Dedifferentiated amniotic fluid mesenchymal stem cell (primary cell): ENCODE data around the gene ABHD1.
A peak's percentile ranks its signal among the peaks of the same experiment; 100 is the strongest.

Source experiments
- DNase-seq: peaks from one replicate; pipeline ENCODE4 v3.0.0-alpha.2; 2016; ENCODE audit errors: extremely low spot score

ABHD1 gene

DNA sequence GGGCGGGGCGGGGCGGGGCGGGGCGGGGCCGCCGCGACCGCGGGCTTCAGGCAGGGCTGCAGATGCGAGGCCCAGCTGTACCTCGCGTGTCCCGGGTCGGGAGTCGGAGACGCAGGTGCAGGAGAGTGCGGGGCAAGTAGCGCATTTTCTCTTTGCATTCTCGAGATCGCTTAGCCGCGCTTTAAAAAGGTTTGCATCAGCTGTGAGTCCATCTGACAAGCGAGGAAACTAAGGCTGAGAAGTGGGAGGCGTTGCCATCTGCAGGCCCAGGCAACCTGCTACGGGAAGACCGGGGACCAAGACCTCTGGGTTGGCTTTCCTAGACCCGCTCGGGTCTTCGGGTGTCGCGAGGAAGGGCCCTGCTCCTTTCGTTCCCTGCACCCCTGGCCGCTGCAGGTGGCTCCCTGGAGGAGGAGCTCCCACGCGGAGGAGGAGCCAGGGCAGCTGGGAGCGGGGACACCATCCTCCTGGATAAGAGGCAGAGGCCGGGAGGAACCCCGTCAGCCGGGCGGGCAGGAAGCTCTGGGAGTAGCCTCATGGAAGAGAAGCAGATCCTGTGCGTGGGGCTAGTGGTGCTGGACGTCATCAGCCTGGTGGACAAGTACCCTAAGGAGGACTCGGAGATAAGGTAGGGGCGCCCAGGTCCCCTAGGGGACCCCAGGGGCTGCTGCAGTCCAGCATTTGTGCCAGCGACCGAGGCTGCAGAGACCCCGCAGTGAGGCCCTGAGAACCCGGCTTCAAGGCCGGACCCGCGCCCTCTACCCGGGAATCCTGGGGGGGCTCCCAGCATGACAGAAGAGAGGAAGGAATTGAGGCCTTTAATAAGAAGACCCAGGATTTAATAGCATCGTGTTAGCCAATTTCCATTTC lies 36.7 kb upstream of the ABHD1 start, which contains the start of gene KHK:
Gene KHK, plus strand, starts transcription at position 49 of the 870 bp plus-strand sequence. Its CDS starts 488 bp downstream, at position 537.
- no peak for DNase-seq

DNA sequence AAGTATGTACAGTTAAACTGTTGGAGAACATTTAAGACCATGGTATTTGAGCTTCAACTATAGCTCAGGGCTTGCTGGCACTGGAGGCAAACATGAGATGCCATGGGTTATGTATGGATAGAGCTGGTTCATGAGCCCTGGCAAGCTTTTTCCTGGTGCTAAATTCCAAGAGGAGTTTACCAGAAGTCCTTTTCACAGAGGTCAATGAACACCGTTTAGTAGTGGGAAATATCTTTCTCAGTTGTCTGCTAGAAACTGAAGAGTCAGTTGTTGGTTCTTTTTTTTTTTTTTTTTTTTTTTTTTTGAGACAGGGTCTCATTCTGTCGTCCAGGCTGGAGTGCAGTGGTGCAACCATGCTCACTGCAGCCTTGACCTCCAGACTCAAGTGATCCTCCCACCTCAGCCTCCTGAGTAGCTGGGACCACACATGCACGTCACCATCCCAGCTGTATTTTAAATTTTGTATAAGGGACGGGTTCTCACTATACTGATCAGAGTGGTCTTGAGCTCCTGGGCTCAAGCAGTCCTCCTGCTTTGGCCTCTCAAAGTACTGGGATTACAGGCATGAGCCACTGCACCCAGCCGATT lies 35.7 kb upstream of the ABHD1 start:
- no peak for DNase-seq

- no peak for DNase-seq
Measured at GRCh38 chr2:27088634-27089033, 35.0 kb upstream of the ABHD1 start.

GRCh38 chr2:27089111-27089954 lies 34.3 kb upstream of the ABHD1 start:
- no peak for DNase-seq

DNA sequence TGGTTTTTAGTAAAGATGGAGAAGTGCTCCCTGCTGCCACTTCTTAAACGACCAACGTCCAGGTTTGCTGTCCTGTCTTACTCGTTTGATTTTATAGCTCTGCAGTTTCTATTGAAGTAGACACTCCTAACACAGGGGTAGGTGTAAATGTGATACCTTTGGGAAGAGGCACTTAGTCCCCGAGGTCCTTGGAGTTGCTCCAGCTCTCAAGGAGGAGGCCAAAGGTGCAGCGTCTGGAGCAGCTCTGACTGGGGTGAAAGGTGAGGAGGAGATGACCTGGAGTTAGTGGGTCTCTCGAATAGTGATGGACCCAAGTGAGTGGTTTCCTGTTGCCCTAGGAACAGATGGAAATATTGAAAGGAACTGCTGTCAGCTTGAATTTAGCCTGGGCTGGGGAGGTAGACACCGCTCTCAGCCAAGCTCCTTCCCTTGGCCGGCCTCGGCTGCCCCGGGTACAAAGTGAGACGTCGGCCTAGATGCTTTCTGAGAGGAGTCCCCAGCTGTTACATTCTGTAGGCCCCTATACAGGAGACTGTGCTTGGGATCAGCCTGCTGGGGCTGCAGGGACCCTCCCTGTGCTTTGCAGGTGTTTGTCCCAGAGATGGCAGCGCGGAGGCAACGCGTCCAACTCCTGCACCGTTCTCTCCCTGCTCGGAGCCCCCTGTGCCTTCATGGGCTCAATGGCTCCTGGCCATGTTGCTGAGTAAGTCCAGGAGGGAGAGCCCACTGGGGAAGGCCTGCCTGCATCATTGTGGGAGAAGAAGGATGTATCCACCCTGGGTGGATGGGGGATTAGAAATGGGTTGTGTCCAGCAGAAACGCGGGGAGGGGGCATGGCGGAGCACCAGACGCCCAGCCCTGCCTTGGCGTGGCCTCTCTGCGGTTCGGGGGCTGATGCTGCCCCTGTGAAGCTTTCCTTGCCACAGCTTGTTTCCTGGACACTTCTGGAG lies 31.6 kb upstream of the ABHD1 start:
- DNase-seq: no peak

DNA sequence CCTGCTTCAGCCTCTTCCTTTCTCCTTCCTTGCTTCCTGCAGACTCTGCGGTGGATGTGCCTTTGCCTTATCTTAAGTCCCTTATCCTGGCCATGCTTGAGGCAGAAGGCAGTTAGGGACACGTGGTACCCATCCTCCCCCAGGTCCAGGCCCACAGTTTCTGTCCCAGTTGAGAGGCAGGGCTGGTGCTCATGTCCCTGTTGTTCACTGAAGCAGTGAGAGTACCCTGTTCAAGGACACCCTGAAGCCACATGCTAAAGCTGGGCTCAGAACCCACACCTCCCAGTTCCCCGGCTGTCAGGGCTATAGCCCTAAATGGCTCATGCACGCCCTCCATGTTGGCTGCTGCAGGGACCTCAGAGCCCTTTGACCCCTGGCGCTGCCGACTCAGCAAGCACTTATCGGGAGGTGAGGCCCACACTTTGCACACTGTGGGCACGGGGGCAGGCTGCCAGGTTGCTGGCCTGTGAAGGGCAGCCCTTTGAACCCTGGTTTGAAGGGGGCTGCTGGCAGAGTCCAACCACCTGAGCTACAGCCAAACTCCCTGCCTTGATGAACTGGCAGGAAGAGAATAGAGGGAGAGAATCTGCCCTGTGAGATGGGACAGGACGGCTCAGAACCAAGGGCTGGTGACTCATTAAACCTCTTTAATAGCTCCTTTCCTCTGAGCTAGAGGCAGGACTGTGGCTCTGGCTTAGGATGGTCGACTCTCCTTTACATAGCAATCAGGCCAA lies 30.8 kb upstream of the ABHD1 start:
- no peak for DNase-seq

GRCh38 chr2:27093430-27094352 lies 29.9 kb upstream of the ABHD1 start:
- no peak for DNase-seq

- no peak for DNase-seq
Measured at GRCh38 chr2:27094353-27094984, 29.1 kb upstream of the ABHD1 start.

DNA sequence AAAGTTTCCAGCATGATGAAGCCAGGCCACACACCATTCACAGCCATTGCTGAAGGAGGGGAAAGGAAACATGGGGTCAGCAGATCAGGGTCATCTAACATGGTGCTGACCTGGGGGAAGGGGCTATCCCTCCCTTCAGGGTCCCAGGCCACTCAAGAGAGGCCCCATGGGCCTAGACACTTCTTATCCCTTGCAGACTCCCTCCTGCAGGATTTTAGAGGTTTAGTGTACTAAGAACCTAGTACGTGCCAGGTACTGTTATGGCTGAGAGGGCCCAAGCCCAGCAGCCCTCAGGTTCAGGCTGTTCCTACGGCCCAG lies 28.2 kb upstream of the ABHD1 start:
- no peak for DNase-seq

DNA sequence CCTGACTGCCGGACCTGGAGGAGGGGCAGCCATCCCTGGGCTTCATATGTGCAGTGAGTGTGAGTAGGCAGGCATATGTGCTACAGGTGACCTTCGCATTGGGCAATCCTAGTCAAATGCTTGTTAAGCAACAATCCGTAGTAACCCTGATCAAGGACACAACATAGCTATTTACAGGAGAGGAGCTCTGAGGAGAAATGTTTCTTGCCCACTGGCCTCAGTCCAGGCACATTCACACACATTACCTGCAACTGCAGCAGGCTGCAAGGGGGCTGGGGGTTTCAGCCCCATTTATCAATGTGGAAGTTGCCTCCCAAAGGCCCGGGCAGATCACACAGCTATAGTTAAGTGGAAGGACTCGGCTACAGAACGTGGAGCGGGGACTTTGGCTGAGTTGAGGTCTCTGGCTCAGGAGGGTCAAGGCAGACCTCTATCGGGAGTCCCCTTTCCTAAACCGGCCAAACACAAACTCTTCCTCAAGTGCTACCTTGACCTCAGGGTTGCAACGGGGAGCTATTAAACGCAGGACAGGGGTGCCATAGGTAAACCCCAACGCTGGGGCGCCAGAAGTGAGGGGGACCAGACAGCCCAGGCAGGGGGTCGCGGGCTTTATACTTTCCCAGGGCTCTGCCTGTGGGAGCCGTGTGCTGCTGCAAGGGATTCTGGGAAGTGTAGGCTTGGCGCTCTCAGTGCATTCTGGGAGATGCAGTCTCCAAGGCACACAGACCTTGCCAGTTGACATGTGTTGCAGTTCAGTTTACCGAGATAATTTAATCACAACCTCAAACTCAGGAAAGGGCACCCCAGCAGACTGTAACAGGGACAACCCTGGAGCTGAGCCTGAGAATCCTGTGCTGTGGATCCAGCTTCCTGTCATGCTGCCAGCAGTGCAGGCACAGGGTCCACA lies 27.6 kb upstream of the ABHD1 start:
- peak; percentile 34 for DNase-seq

DNA sequence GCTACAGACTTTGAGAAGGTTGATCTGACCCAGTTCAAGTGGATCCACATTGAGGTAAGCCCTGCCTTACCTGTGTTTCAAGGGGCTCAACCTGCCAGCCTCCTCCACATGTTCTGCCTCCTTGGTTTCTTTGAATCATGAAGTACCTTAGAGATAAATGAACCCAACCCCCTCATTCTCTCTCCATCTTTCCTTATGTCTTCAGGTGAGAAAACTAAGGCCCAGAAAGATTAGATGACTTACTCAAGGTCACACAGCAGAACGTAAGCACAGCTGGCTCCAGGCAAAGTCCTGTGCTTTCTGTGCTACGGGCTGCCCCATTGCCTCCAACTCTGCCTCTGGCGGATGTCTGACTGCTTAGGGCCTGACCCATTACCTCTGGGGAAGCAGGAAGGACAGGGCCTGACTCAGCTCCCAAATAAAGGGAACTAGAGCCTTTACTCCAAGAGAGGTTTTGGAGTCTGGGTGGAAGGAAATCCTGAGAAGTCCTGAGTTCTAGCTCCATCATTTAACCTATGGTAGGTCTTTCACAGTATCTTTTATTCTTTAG lies 26.8 kb upstream of the ABHD1 start:
- DNase-seq: no peak

- DNase-seq: no peak
Measured at GRCh38 chr2:27097341-27097740, 26.3 kb upstream of the ABHD1 start.

- DNase-seq: no peak
Measured at GRCh38 chr2:27099334-27099955, 24.2 kb upstream of the ABHD1 start.

- DNase-seq: no peak
Measured at GRCh38 chr2:27100036-27100435, 23.6 kb upstream of the ABHD1 start.

GRCh38 chr2:27102329-27102728 lies 21.3 kb upstream of the ABHD1 start:
- no peak for DNase-seq

GRCh38 chr2:27105981-27106380 lies 17.6 kb upstream of the ABHD1 start:
- DNase-seq: no peak

DNA sequence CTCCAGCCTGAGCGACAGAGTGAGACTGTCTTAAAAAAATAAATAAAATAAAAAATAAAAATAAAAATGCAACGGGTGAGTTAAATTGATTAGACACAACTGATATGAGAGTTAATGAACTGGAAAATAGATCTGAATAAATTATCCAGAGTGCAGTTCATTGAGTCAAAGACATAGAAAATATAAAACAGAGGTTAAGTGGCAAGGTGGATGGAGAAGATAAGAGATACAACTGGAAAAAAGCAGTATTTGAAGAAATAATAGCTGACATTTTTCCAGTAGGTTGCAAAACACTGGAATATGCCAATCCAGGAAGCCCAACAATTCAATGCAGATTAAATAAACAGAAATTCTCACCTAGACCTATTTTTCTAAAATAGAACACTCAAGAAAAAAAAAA lies 15.4 kb upstream of the ABHD1 start:
- no peak for DNase-seq
